ENCODE results near the gene BEND6. TPM values are rescaled to one million over a fixed set of nuclear protein-coding genes. Genes with fewer than 3 reads are reported as not detected.

Gene BEND6
- total RNA-seq, 1 experiment from 2014 or later: not detected

GRCh38 chr6:56958481-56958880, 3.6 kb downstream of the BEND6 start:
- Histone ChIP-seq H3K4me3 (ENCODE audit: low read depth, low read length) (no peak overlapping the region), H3K4me1 (peaks cover 2% of the 10 kb centered on the region; the same call in 1 of the 2 replicates), H3K9me3 (no peaks in the 10 kb centered on the region), H3K27me3 (replicated peaks; ENCODE audit: control insufficient read depth, insufficient read depth, low read length) (peaks cover 3% of the 10 kb centered on the region; the same call in 1 of the 2 replicates), H3K36me3 (ENCODE audit: control insufficient read depth, insufficient read depth, low read length) (no peaks in the 10 kb centered on the region)
- H3K4me3 Mint-ChIP-seq (ENCODE audit: unreplicated experiment): no peak overlapping the region
- H3K27me3 Mint-ChIP-seq (ENCODE audit: insufficient read depth, unreplicated experiment): peaks cover 13% of the 10 kb centered on the region
- H3K4me1 Mint-ChIP-seq (ENCODE audit: low read depth, unreplicated experiment): no peaks in the 10 kb centered on the region
- no peak overlapping the region for H3K27ac Mint-ChIP-seq (ENCODE audit: unreplicated experiment)
- ChIA-PET POLR2A (no interaction called here), CTCF (interaction anchor here (0.8 kb wide), 1 partner anchor 54 kb away, joined by 3 read pairs; no protein-coding TSS in a partner anchor)
- DNase-seq: no peak
- intact Hi-C loops (cut with micrococcal nuclease; ENCODE audit: unreplicated experiment): loop anchor here (5.0 to 10.0 kb wide), 2 partner anchors 151 to 216 kb away; partner anchors contain the start of gene BAG2
- BruUV-seq (replicated peaks): no TSS peak
- no peaks in the 10 kb centered on the region for H3K36me3 Mint-ChIP-seq (ENCODE audit: insufficient read depth, unreplicated experiment)
- no peaks in the 10 kb centered on the region for H3K9me3 Mint-ChIP-seq (ENCODE audit: unreplicated experiment)
- no peak for TF ChIP-seq CTCF (IDR thresholded peaks at IDR 0.05; ENCODE audit: insufficient read depth in 1 of 2, low read depth in 1 of 2, low read length in 1 of 2, severe bottlenecking in 1 of 2, unreplicated experiment in 1 of 2)

DNA sequence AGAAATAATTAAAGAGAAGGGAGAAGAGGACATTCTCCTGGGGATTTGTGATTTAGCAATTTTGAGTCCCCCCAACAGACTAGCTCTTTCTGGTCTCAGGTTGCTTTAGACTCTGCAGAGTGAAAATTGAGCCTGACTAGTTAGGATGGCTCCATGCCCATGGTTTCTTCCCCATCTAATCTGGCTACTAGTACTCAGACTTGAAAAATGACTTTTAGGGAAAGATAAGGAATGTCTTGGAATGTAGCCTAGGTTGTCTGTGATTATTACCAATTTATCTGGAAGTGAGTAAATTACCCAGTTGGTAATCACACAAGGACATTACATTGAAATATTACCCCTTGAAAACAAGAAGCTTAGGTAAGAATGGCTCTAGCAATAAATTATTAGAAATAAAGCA, 4.2 kb downstream of the BEND6 start:
- H3K27me3 Mint-ChIP-seq (ENCODE audit: insufficient read depth, unreplicated experiment): peaks cover 13% of the 10 kb centered on the region
- DNase-seq: no peak
- H3K27ac Mint-ChIP-seq (ENCODE audit: unreplicated experiment): no peak overlapping the region
- Histone ChIP-seq H3K27me3 (replicated peaks; ENCODE audit: control insufficient read depth, insufficient read depth, low read length) (0 out of 2 replicates have a peak, but pooled peaks cover 1% of the 10 kb centered on the region), H3K4me3 (ENCODE audit: low read depth, low read length) (no peak overlapping the region), H3K4me1 (peaks cover 2% of the 10 kb centered on the region; the same call in 1 of the 2 replicates), H3K36me3 (ENCODE audit: control insufficient read depth, insufficient read depth, low read length) (no peaks in the 10 kb centered on the region), H3K9me3 (no peaks in the 10 kb centered on the region)
- no peaks in the 10 kb centered on the region for H3K4me1 Mint-ChIP-seq (ENCODE audit: low read depth, unreplicated experiment)
- ChIA-PET CTCF (interaction anchor here (0.8 kb wide), 1 partner anchor 55 kb away, joined by 3 read pairs; no protein-coding TSS in a partner anchor), POLR2A (no interaction called here)
- intact Hi-C loops (cut with micrococcal nuclease; ENCODE audit: unreplicated experiment): loop anchor here (5.0 to 10.0 kb wide), 2 partner anchors 152 to 216 kb away; partner anchors contain the start of gene BAG2
- no peak overlapping the region for H3K4me3 Mint-ChIP-seq (ENCODE audit: unreplicated experiment)
- TF ChIP-seq CTCF (IDR thresholded peaks at IDR 0.05; ENCODE audit: insufficient read depth in 1 of 2, low read depth in 1 of 2, low read length in 1 of 2, severe bottlenecking in 1 of 2, unreplicated experiment in 1 of 2): no peak
- no peaks in the 10 kb centered on the region for H3K36me3 Mint-ChIP-seq (ENCODE audit: insufficient read depth, unreplicated experiment)
- BruUV-seq (replicated peaks): no TSS peak
- no peaks in the 10 kb centered on the region for H3K9me3 Mint-ChIP-seq (ENCODE audit: unreplicated experiment)

- Mint-ChIP-seq H3K27me3 (ENCODE audit: insufficient read depth, unreplicated experiment) (peaks cover 10% of the 10 kb centered on the region), H3K4me3 (ENCODE audit: unreplicated experiment) (no peak overlapping the region), H3K36me3 (ENCODE audit: insufficient read depth, unreplicated experiment) (no peaks in the 10 kb centered on the region), H3K27ac (ENCODE audit: unreplicated experiment) (no peak overlapping the region), H3K4me1 (ENCODE audit: low read depth, unreplicated experiment) (no peaks in the 10 kb centered on the region), H3K9me3 (ENCODE audit: unreplicated experiment) (no peaks in the 10 kb centered on the region)
- Histone ChIP-seq H3K4me3 (ENCODE audit: low read depth, low read length) (no peak overlapping the region), H3K36me3 (ENCODE audit: control insufficient read depth, insufficient read depth, low read length) (no peaks in the 10 kb centered on the region), H3K9me3 (no peaks in the 10 kb centered on the region), H3K27me3 (replicated peaks; ENCODE audit: control insufficient read depth, insufficient read depth, low read length) (no peaks in the 10 kb centered on the region), H3K4me1 (peaks cover 2% of the 10 kb centered on the region; the same call in 1 of the 2 replicates)
- BruUV-seq (replicated peaks): no TSS peak
- CTCF ChIA-PET: interaction anchor here (0.6 kb wide), 1 partner anchor 426 kb away, joined by 3 read pairs; no protein-coding TSS in a partner anchor
- intact Hi-C loops (cut with micrococcal nuclease; ENCODE audit: unreplicated experiment): loop anchor here (5.0 to 10.0 kb wide), 2 partner anchors 153 to 215 kb away; partner anchors contain the start of gene BAG2
- no peak for DNase-seq
- no peak for TF ChIP-seq CTCF (IDR thresholded peaks at IDR 0.05; ENCODE audit: insufficient read depth in 1 of 2, low read depth in 1 of 2, low read length in 1 of 2, severe bottlenecking in 1 of 2, unreplicated experiment in 1 of 2)
- POLR2A ChIA-PET: no interaction called here
Measured at GRCh38 chr6:56959938-56960337, 5.0 kb downstream of the BEND6 start.

Measured in Caco-2 (cell line).